PC-9 (cell line): ENCODE results near the gene CYP11A1.

Source experiments
- EZH2 ChIP-seq: fragments of 200-600 bp; sonication (generic); IDR thresholded peaks from 2 replicates; pipeline ENCODE4 v1.8.0; 2017; ENCODE audit warnings: antibody characterized with exemption, low read depth
- TF ChIP-seq, protein P1 (sequence below): fragments of 200-600 bp; sonication (generic); conservative IDR thresholded peaks from 2 replicates; pipeline ENCODE4 v1.6.1; 2017; ENCODE audit warnings: mixed run types, antibody characterized with exemption, mild to moderate bottlenecking, moderate library complexity

DNA sequence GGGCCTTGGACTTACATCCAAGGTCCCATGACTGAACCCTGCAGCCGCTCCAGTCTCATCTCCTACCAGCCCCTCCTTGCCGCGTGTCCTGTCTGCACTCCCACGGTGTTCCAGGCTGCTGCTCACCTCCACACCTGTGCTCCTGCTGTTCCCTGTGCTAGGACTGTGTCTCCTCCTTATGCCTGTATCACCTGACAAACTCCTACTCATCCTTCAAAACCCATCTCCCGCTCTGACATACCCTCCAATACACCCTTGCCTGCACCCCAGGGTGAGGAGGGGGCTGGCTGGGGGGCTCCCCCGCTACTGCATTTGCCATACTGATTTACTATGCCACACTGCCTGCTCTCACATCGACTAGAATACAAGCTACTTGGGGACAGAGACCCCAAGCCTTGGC lies 53.6 kb downstream of the CYP11A1 start:
- TF ChIP-seq, protein P1, sequence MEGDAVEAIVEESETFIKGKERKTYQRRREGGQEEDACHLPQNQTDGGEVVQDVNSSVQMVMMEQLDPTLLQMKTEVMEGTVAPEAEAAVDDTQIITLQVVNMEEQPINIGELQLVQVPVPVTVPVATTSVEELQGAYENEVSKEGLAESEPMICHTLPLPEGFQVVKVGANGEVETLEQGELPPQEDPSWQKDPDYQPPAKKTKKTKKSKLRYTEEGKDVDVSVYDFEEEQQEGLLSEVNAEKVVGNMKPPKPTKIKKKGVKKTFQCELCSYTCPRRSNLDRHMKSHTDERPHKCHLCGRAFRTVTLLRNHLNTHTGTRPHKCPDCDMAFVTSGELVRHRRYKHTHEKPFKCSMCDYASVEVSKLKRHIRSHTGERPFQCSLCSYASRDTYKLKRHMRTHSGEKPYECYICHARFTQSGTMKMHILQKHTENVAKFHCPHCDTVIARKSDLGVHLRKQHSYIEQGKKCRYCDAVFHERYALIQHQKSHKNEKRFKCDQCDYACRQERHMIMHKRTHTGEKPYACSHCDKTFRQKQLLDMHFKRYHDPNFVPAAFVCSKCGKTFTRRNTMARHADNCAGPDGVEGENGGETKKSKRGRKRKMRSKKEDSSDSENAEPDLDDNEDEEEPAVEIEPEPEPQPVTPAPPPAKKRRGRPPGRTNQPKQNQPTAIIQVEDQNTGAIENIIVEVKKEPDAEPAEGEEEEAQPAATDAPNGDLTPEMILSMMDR, result no peak
- no peak for TF ChIP-seq EZH2
